Panc1 (cell line): ENCODE results near the gene RPL38. TPM values are rescaled to one million over a fixed set of nuclear protein-coding genes. Genes with fewer than 3 reads are reported as not detected.

Source experiments
- total RNA-seq: library from RNA; stranded (reverse); gene quantifications from one replicate; pipeline ENCODE4 v1.2.1, GENCODE V29; 2021; ENCODE audit not compliant: unreplicated experiment

RPL38 gene
- total RNA-seq, 1 experiment from 2014 or later, result 968 TPM

Other genes starting within 250 kb of the RPL38 start
- gene TTYH2, start 9.9 kb downstream of the RPL38 start, total RNA-seq, result 8.3 TPM
- not detected for gene DNAI2, start 70.6 kb downstream of the RPL38 start, total RNA-seq
- not detected for gene KIF19, start 122.5 kb downstream of the RPL38 start, total RNA-seq
- not detected for gene BTBD17, start 158.2 kb downstream of the RPL38 start, total RNA-seq
- gene GPR142, start 163.8 kb downstream of the RPL38 start, total RNA-seq, result not detected
- gene GPRC5C, start 228.4 kb downstream of the RPL38 start, total RNA-seq, result 57.1 TPM